ENCODE data around the gene PLD1. TPM values are rescaled to one million over a fixed set of nuclear protein-coding genes. Genes with fewer than 3 reads are reported as not detected.

PLD1 gene
- total RNA-seq, 6 donors from 2014 or later, result 11.2 to 47.1 (median 15.6) TPM

- no peak for ATAC-seq (ENCODE audit: low FRiP score in 2 of 2)
- WGBS, 2 donors, result 75 to 89% methylated on average over 6 of the region's 6 CpGs
- TF ChIP-seq, protein P1, sequence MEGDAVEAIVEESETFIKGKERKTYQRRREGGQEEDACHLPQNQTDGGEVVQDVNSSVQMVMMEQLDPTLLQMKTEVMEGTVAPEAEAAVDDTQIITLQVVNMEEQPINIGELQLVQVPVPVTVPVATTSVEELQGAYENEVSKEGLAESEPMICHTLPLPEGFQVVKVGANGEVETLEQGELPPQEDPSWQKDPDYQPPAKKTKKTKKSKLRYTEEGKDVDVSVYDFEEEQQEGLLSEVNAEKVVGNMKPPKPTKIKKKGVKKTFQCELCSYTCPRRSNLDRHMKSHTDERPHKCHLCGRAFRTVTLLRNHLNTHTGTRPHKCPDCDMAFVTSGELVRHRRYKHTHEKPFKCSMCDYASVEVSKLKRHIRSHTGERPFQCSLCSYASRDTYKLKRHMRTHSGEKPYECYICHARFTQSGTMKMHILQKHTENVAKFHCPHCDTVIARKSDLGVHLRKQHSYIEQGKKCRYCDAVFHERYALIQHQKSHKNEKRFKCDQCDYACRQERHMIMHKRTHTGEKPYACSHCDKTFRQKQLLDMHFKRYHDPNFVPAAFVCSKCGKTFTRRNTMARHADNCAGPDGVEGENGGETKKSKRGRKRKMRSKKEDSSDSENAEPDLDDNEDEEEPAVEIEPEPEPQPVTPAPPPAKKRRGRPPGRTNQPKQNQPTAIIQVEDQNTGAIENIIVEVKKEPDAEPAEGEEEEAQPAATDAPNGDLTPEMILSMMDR (IDR thresholded peaks at IDR 0.05), result no peak
- TF ChIP-seq EP300 (IDR thresholded peaks at IDR 0.05) (no peak), POLR2AphosphoS5 (IDR thresholded peaks at IDR 0.05) (no peak), POLR2A (IDR thresholded peaks at IDR 0.05) (no peak)
These were observed 40.2 kb upstream of the PLD1 start for GRCh38 chr3:171850320-171850959.

GRCh38 chr3:171849617-171850319, 39.5 kb upstream of the PLD1 start:
- ATAC-seq (ENCODE audit: low FRiP score in 2 of 2), result no peak
- H3K4me1 ChIP-seq, result no peaks in the 10 kb centered on the region
- H3K4me3 ChIP-seq, result no peak overlapping the region
- no peak for DNase-seq
- TF ChIP-seq EP300 (IDR thresholded peaks at IDR 0.05) (no peak), POLR2A (IDR thresholded peaks at IDR 0.05) (no peak), POLR2AphosphoS5 (IDR thresholded peaks at IDR 0.05) (no peak)
- TF ChIP-seq, protein P1 (IDR thresholded peaks at IDR 0.05), result no peak
- H3K9me3 ChIP-seq, result peaks cover 4 to 7% (median 5%) of the 10 kb centered on the region in 4 donors
- no peaks in the 10 kb centered on the region for H3K27me3 ChIP-seq
- 79 to 81% methylated on average over 6 of the region's 6 CpGs for WGBS, 2 donors
- no peaks in the 10 kb centered on the region for H3K36me3 ChIP-seq
- H3K27ac ChIP-seq, result no peak overlapping the region

More at GRCh38 chr3:171850320-171850959, 40.2 kb upstream of the PLD1 start:
- no peaks in the 10 kb centered on the region for H3K36me3 ChIP-seq
- no peak overlapping the region for H3K27ac ChIP-seq
- no peaks in the 10 kb centered on the region for H3K4me1 ChIP-seq
- DNase-seq, result no peak
- H3K9me3 ChIP-seq, result peaks cover 5 to 9% (median 7%) of the 10 kb centered on the region in 4 donors
- no peak overlapping the region for H3K4me3 ChIP-seq
- no peaks in the 10 kb centered on the region for H3K27me3 ChIP-seq

DNA sequence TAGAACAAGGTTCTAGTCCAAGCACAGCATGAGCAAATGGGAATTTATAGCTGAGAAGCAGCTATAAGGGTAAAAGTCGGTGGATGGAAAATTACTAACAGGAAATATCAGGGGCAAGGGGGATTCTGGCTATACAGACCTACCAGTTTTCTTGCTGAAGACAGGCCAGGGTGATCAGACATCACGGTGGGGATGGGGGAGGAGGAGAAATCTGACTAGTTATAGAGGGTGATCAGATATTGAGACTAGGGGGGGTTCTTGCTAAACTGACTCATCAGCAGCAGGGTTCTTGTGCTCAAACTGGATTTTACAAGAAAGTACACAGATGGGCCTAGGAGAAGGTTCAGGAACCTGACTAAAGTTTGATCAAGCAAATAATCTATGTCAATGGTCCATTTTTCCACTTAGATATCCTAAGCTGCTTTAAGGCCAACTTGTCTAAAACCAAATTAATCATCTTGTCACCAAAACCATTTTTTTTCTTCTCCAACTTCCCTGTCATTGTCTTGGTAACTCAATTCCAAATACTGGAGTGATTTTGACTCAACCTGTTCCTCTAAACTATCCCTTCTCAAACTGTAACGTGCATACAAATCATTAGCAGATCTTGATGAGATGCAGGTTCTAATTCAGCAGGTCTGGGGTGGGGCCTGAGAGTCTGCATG, 37.4 kb upstream of the PLD1 start:
- ATAC-seq (ENCODE audit: low FRiP score in 2 of 2) (no peak), DNase-seq (no peak)
- Histone ChIP-seq H3K9me3 (no peaks in the 10 kb centered on the region), H3K36me3 (no peaks in the 10 kb centered on the region), H3K27me3 (no peaks in the 10 kb centered on the region), H3K27ac (no peak overlapping the region), H3K4me3 (no peak overlapping the region), H3K4me1 (peaks cover 0 to 6% (median 0%) of the 10 kb centered on the region in 4 donors)
- TF ChIP-seq POLR2A (IDR thresholded peaks at IDR 0.05) (no peak), EP300 (IDR thresholded peaks at IDR 0.05) (no peak), POLR2AphosphoS5 (IDR thresholded peaks at IDR 0.05) (no peak)
- TF ChIP-seq, protein P1 (IDR thresholded peaks at IDR 0.05), result no peak
- 88 to 89% methylated on average over 3 of the region's 3 CpGs for WGBS, 2 donors

DNA sequence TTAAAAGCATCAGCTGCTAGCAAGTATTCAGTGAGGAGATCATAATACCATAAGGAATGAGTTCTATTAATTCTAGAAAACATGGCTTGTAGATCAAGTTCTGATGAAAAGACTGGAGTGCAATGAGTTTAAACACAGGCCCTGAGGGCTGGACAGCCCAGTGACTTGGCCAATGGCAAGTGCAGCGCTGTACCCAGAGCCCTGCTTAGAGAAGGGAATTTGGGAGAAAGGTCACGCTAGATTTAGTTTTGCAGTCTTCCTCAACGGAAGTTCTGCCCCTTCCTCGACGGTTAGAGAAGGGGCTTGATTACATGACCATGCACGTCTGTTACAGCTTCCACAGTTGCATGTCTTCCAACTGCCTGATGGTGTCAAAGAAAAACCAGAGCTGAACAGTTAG, 36.9 kb upstream of the PLD1 start:
- Histone ChIP-seq H3K27ac (no peak overlapping the region), H3K9me3 (no peaks in the 10 kb centered on the region), H3K27me3 (no peaks in the 10 kb centered on the region), H3K36me3 (no peaks in the 10 kb centered on the region), H3K4me3 (no peak overlapping the region), H3K4me1 (peaks cover 0 to 7% (median 0%) of the 10 kb centered on the region in 4 donors)
- DNase-seq, result no peak
- 74 to 77% methylated on average over 6 of the region's 6 CpGs for WGBS, 2 donors
- TF ChIP-seq EP300 (IDR thresholded peaks at IDR 0.05) (no peak), POLR2AphosphoS5 (IDR thresholded peaks at IDR 0.05) (no peak)
- TF ChIP-seq, protein P1 (IDR thresholded peaks at IDR 0.05), result no peak
- no peak for ATAC-seq (ENCODE audit: low FRiP score in 2 of 2)
